T1000 (cell line): ENCODE results near the gene CPT1B.
A peak's percentile ranks its signal among the peaks of the same experiment; 100 is the strongest.
"Not testable (repeated sequence)": the region's sequence is repeated elsewhere in the genome, so short reads cannot be mapped to it uniquely, and the experiment has no call there.

ENCODE experiments used
- DNase-seq: peaks from one replicate; lab custom pipeline; 2025; ENCODE audit warnings: mixed read lengths; lab: John Stamatoyannopoulos, UW

CPT1B gene

DNA sequence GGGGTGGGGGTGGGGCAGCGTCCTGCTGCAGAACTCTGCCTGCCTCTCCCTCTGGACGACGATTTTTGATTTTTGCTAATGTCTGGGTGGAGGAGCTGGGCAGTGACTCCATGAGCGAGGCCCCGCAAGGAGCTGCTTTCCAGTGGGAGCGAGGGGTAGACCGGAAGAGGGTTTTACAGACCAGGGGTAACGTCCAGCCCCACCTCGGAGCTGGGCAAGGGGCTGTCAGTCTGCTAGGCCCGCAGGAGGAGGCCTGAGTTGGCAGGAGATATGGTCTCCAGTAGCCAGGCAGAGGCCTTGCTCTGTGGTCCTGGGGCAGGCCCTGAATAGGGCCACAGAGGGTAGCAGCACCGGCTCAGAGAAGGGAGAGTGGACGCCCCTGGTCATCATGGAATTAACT, 31.4 kb upstream of the CPT1B start:
- no peak for DNase-seq

DNA sequence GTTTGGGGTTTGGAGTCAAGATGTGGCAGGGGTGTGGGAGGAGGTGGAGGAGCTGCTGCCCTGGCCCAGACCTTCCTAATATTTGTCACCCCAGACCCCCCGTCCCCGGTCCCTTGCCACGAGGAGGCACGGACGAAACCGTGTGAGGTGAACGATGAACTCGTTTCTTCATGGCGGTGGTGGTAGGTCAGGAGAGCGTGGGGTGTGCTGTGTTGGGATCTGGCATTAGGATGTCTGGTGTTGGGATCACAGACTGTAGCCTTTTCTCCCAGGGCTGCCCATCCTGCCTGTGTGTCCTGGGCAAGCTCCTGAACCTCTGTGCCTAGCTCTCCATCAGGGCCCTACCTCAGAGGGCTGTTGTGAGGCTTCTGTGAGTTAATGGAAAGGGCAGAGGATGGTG, 30.8 kb upstream of the CPT1B start:
- DNase-seq: no peak

DNA sequence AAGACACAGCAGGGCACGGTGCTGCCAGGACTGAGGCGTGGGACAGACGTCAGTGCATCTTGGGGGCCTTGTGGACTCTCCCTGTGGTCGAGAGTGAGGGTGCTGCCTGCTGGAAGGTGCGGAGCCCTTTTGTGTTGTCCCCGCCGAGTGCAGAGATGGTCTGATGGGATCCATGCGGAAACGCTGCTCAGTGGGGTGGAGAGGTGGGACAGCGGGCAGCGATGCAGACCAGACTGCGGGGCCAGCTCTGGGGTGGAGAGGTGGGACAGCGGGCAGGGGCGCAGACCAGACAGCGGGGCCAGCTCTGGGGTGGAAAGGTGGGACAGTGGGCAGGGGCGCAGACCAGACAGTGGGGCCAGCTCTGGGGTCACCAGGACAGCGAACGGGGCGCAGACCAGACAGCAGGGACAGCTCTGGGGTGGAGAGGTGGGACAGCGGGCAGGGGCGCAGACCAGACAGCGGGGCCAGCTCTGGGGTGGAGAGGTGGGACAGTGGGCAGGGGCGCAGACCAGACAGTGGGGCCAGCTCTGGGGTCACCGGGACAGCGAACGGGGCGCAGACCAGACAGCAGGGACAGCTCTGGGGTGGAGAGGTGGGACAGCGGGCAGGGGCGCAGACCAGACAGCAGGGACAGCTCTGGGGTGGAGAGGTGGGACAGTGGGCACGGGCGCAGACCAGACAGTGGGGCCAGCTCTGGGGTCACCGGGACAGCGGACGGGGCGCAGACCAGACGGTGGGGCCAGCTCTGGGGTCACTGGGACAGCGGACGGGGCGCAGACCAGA, 30.0 kb upstream of the CPT1B start:
- DNase-seq: not testable (repeated sequence)

DNA sequence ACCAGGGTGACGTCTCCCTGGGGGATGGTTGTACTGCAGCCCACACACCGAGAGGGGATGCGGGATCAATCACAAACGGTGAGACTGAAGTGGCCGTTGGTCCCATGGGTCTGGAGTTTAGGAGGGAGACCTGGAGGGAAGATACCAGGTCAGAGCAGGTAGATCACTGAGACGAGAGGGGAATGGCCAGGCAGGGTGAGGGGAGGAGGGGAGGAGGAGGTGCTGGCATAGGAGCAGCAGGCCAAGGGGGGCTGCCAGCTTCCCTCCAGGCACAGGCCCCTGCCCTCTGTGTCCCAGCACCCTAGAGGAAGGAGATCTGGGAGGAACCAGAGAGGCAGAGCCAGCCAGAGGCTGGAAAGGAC, 29.4 kb upstream of the CPT1B start:
- DNase-seq: no peak

DNA sequence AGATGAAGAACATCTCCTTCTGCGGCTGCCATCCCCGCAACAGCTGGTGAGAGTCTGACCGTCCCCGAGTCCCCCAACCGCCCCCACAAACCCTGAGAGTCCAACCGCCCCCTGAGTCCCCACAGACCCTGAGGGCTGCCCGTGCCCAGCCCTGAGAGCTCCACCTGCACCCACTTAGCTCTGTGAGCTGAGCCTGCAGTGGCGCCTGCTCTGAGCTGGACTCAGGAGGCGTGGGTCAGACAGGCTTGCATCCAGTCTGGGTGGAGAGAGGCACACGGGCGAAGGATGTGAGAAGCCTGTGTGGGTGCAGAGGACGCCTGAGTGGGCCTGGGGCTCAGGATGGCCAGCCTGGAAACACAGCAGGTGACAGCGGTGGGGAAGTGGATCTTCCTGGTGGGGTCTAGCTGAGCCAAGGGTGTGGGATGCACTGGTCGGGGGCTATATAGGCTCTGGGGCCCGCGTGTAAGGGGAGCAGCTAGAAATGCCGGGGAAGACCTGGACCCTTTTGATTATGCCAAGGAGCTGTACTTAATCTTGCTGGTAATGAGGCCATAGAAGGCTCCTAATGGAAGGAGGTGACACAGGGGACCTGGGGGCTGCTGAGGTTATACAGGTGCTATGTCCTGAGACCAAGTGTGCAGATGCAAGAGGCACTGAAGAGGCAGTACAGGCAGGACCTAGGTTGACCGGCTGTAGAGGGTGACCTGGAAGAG, 28.9 kb upstream of the CPT1B start:
- DNase-seq: no peak

DNA sequence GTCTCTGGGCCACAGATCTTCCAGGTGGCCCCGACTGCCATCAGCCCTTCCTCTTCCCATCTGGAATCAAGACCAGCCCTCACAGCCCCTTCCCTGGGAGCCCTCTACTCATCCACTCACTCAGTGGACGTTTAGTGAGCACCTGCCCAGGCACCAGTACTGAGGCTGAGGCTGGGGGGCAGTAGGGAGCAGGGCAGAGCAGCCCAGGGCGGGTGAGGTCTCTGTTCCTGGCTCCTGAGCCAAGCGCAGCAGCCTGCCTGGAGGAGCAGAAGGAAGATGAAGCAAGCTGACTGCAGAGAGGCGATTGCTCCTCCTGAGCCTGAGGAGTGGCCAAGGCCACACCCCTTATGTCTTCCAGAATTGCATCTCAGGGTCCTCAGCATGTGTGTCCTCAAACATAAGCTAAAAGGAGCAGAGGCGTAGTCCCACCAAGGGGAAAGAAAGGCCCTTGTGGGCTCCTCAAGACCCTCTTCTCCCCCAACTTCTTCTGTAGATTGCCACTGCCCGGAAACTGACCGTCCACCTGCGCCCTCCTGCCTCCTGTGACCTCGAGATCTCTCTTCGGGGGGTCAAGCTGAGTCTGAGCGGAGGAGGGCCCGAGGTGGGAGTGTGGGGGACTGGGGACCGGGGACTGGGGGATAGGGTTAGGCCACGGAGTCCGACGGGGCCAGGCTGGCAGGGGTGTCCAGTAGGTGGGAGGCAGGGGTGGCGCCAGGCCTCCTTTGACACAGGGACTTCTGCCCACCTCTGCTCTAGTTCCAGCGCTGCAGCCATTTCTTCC, 28.1 kb upstream of the CPT1B start:
- DNase-seq: no peak

DNA sequence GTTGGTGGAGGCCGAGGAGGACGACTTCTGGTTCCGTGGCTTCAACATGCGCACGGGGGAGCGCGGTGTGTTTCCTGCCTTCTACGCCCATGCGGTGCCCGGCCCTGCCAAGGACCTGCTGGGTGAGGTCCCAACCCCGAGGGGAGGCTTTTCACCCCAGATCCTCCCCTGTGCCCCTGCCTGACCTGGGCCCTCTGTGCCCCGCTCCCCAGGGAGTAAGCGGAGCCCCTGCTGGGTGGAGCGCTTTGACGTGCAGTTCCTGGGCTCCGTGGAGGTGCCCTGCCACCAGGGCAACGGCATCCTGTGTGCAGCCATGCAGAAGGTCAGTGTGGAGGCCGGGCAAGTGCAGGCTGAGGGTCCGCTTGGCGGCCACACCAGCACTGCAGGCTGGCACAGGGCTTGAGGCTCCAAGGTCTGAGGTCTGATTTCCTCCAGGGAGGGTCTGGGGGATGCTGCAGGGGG, 27.4 kb upstream of the CPT1B start:
- DNase-seq: no peak

DNA sequence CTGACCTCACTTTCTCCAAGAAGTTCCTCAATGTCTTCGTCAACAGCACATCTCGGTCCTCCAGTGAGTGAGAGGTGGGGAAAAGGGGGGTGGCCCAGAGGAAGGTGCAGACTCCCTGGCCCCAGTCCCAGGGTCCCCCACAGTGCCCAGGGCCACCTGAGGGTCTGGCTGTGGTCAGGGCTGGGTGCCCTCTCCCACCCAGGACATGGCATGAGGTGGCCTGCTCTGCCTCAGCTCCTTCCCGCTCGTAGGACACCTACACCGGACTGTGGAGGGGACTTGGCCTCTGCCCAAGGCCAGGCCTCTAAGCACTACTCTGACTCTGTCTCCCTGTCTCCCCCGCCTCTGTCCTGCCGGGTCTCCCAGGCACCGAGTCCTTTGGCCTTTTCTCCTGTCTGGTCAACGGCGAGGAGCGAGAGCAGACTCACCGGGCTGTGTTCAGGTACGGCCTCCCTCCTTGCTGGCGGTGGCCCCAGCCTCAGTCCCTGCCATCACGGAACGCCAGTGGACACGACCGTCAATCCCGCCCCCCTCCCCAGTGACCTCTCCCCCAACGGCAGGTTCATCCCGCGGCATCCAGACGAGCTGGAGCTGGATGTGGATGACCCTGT, 26.9 kb upstream of the CPT1B start:
- no peak for DNase-seq

DNA sequence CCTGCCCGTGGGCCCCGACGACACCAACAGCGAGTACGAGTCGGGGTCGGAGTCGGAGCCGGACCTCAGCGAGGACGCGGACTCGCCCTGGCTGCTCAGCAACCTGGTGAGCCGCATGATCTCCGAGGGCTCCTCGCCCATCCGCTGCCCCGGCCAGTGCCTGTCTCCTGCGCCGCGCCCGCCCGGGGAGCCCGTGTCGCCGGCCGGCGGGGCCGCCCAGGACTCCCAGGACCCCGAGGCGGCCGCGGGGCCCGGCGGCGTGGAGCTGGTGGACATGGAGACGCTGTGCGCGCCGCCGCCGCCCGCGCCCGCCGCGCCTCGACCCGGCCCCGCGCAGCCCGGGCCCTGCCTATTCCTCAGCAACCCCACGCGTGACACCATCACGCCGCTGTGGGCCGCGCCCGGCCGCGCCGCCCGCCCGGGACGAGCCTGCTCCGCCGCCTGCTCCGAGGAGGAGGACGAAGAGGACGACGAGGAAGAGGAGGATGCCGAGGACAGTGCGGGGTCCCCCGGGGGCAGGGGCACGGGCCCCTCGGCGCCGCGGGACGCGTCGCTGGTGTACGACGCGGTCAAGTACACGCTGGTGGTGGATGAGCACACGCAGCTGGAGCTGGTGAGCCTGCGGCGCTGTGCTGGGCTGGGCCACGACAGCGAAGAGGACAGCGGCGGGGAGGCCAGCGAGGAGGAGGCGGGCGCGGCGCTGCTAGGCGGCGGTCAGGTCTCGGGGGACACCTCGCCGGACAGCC, 26.2 kb upstream of the CPT1B start:
- DNase-seq: no peak

DNA sequence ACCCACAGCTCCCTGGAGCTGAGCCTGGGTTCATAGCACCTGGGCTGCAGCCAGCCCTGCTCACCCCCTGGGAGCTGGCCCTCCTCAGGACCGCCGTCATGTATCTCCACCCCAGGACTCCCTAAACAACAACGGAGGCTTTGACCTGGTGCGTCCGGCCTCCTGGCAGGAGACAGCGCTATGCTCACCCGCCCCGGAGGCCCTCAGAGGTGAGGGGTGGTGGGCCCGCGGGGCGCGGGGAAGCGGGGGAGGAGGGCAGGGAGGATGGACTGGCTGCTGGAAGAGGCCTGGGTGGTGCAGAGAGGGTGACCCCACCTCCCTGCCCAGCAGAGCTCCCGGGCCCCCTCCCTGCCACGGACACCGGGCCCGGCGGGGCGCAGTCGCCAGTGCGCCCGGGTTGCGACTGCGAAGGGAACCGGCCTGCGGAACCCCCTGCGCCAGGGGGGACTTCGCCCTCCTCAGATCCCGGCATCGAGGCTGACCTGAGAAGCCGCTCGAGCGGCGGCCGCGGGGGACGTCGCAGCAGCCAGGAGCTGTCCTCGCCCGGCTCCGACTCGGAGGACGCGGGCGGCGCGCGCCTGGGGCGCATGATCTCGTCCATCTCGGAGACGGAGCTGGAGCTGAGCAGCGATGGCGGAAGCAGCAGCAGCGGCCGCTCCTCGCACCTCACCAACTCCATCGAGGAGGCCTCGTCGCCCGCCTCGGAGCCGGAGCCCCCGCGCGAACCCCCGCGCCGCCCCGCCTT, 25.5 kb upstream of the CPT1B start:
- DNase-seq: no peak

DNA sequence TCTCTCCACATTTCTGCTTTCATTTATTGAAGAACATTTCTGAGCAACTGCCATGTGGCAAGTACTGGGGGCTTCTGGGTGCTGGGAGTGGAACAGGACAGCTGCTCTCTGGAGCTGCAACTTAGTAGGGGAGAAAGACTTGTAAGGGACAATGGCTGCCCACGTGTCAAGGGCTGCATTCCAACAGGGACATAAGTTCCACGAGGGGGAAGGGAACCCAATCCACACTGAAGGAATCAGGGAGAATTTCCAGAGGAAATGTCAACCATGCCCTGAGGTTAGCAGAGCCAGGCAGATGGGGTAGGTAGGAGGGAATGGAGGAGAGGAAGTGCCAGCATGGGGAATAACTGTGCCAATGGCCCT, 24.1 kb upstream of the CPT1B start:
- no peak for DNase-seq

DNA sequence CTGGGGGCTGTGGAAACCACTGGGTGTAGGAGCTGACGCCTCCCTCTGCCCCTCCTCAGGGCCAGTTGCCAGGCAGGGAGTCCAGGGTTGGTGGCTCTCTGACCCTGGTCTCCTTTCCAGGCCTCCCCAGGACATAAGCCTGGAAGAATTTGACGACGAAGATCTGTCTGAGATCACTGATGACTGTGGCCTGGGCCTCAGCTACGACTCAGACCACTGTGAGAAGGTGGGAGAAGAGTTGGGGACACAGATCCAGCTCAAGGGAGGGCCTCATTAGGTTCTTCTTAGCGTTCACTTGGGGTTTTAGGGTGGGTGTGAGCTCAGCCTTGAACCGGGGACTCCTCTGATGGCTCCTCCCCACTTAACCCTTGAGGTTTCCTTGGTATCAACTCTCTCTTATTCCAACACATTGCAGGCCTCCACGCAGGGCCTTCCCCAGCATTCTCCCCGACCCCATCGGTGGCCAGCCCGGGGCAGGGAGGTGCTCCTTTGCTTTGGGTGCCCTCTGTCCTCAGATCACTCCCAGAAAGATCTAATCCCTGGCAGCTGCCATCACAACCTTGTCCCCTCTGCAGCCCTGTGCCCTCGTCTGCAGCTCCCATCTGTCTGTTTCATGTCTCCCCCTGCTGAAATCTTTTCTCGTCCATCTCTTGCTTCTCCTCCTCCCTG, 23.6 kb upstream of the CPT1B start:
- DNase-seq: no peak

DNA sequence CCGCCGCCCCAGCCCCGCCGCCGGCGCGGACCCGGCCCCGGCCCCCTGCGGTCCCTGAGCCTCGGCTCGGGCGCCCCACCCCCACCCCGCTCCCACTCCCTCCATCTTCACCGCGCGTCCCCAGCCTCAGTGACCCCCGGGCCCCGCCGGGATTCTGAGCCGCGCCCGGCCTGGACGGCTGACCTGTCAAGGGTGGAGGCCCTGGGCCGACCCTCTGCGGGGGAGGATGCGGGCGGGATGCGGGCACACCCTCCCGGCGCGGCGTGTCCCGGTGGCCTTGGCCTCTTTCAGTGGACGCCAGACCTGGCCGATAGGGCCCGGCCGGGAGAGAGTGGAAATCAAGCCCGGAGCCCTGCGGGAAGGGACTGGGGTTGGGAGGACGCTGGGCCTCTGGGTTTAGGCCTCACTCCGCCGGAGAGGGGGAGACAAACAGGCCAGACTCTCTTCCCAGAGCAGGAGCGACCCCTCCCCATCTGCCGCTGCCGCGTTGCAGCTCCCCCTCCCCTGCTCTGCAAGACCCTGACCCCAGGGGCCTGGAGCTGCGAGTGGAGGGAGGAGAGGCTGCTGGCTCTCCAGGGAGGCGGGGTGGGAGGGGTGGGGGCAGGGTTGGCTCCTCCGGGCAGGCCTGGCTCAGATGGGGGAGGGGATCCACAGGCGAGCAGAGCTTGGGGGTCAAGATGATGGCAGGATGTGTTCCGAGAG, 22.9 kb upstream of the CPT1B start:
- DNase-seq: no peak

DNA sequence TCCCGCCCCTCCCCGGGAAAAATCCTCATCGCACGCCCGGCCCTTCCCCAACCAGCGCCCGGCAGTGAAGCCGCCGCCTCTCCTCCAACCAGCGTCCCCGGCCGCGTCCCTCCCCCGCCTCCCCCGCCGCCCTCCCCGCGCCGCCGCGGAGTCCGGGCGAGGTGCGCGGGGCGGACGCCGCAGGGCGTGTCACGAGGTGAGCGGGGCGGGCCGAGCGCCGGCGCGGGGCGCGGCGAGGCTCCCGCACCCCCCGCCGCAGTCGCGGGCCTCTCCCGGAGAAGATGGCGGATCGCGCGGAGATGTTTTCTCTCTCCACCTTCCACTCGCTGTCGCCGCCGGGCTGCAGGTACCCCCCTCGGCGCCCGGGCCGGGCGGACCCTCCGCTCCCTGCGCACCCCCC, 22.3 kb upstream of the CPT1B start, which contains the start of gene MAPK8IP2:
Gene MAPK8IP2, plus strand, starts transcription at position 256 of the 400 bp plus-strand sequence. Its CDS starts 26 bp downstream, at position 282.
- no peak for DNase-seq

DNA sequence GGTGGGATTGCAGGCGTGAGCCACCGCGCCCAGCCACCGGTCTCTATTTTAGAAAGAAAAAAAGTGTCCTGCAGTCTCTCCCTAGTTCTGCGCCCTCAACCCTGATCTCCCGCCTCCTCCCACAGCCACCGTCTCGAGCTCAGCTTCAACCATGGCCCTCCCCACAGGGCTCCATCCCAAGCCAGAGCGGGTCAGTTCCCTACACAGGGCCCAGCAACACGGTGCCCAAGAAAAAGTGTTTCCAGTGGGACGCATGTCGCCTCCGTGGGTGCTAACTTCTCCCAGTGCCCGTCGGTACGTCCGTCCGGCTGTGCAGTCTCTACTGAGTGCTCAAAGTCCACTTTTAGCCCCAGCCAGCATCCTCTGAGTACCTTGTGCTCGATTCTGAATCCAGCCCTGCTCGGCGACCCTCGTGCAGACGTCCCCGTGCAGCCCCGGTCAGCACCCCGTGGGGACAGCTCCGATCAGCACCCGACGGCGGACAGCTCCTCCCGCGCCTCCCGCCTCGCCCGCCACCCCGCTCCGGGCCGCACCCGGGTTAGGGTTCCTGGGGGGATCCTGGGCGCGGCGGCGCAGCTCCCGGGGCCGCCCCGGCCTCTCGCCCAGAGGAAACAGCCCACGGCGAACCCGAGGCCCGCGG, 21.7 kb upstream of the CPT1B start:
- DNase-seq: peak; percentile 25

DNA sequence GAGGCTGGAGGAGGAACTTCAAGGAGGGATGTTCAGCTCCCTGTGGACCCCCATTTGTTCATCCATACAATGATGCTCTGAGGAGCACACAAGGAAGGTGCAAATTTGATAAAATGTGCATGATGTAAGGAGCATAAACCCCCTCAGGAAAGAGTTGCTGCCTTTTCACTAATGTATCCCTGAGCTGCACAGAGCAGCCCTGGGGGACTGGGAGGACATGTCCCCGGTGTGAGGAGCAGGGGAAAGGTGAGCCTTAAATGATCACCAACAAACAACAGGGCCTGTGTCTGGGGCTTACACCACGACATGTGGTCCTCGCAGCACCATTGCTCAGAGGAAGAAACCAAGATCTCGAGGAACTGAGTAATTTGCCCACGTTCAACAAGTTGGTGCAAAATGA, 18.9 kb upstream of the CPT1B start:
- DNase-seq: no peak

DNA sequence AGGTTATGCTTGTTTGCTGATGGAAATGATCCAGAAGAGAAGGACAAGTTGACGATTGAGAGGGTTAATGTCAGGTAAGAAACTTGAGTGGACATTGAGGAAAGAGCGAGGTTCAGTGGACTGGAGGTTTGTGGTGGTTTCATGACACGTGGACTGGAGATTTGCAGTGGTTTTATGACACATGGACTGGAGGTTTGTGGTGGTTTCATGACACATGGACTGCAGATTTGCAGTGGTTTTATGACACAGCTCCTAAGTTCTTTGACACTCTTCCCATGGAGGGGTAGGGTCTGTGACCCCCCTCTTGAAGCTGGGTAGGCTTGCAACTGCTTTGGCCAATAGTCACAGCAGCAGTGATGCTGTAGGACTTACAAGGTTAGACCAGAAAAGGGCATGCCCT, 17.0 kb upstream of the CPT1B start:
- DNase-seq: no peak

DNA sequence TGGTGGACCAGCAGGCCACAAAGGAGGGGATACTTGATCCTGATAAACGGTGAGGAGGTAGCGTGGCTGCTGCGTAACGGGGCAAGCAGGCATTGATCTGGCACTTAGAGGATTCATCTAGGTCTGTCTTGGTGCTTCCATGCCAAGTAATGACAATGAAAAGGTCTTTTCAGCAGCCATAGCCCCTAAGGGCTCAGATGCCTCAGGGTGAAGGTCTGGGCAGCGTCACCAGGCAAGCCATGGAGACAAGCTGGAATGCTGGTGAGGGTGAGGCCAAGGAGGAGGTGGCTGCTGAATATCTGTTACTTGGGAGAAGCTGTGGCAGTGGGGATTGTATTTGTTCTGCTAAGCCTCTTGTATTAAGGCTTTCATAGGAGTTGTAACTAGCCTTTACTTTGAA, 9.2 kb upstream of the CPT1B start:
- DNase-seq: no peak

DNA sequence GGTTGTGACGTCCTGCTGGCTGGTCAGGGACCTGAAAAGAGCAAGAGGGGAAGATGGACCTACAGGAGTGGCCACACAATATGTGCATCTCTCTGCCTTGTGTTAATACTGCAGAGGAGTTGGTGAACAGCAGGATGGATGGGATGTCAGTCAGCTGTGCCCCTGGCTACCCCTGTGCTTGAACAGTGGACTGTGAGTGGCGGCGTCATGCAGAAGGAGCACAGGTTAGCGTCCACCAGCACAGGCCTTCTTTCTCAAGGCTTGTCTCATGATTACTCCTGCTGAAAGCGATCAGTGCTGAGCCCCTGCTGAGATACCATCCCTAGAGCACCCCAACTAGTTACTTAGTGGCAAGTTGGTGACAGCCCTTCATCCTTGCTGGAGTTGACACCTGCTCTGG, 8.2 kb upstream of the CPT1B start:
- no peak for DNase-seq
